HG02642 (cell line): ENCODE data around the gene DIO3.
"Not testable (repeated sequence)": the region's sequence is repeated elsewhere in the genome, so short reads cannot be mapped to it uniquely, and the experiment has no call there.

Experiments
- ATAC-seq: cut with Tn5 transposase; IDR thresholded peaks from one replicate; pipeline ENCODE4 v1.9.1; 2021; ENCODE audit warnings: mild to moderate bottlenecking; ENCODE audit not compliant: unreplicated experiment, poor library complexity

The DIO3 gene

GRCh38 chr14:101540481-101541462 lies 20.5 kb upstream of the DIO3 start:
- ATAC-seq, result no peak

- ATAC-seq, result no peak
Measured at GRCh38 chr14:101542391-101542790, 18.9 kb upstream of the DIO3 start.

DNA sequence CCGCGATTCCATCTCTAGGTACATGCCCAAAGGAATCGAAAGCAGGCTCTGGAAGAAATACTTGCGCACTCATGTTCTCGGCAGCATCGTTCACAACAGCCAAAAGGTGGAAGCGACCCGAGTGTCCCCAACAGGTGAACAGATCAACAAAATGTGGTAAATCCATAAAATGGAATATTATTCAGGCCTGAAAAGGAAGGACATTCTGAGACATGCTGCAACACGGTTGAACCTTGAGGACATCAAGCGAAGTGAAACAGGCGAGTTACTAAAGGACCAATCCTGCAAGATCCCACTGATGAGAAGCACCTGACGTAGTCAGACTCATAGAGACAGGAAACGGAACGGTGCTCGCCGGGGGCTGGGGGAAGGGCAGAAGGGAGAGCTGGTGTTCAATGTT lies 17.5 kb upstream of the DIO3 start:
- no peak for ATAC-seq

DNA sequence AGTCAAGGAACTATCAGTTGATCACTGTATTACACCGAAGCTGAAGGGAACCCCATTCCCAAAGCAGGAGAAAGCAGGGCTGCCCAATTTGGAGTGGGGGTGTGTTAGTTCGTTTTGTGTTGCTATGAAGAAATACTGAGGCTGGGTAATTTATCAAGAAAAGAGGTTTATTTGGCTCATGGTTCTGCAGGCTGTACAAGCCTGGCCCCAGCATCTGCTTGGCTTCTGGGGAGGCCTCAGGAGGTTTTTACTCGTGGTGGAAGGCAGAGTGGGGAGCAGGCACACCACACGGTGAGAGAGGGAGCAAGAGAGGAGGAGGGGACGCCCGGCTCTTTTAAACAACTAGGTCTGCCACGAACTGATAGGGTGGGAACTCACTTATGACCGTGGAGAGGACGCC lies 16.7 kb upstream of the DIO3 start:
- no peak for ATAC-seq

DNA sequence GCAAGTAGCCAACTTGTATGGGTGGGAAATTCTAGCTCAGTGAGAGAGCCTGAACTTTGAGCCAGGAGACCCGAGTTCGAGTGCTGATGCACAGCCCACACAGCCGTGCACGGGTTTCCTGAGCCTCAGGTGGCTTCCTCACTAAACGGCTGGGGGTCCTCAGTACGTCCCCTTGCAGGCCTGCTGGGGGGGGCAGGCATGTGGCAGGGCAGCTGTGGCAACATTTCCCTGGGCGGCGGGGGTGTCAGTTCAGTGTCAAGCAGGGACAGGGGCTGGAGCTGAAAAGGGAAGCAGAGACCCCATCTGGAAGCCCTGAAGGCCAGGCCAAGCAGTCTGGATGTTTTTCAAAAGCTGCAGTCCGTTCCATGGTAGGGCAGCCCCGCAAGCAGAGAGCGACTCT lies 14.6 kb upstream of the DIO3 start:
- ATAC-seq, result no peak

- ATAC-seq, result no peak
Measured at GRCh38 chr14:101547107-101547738, 14.1 kb upstream of the DIO3 start.

DNA sequence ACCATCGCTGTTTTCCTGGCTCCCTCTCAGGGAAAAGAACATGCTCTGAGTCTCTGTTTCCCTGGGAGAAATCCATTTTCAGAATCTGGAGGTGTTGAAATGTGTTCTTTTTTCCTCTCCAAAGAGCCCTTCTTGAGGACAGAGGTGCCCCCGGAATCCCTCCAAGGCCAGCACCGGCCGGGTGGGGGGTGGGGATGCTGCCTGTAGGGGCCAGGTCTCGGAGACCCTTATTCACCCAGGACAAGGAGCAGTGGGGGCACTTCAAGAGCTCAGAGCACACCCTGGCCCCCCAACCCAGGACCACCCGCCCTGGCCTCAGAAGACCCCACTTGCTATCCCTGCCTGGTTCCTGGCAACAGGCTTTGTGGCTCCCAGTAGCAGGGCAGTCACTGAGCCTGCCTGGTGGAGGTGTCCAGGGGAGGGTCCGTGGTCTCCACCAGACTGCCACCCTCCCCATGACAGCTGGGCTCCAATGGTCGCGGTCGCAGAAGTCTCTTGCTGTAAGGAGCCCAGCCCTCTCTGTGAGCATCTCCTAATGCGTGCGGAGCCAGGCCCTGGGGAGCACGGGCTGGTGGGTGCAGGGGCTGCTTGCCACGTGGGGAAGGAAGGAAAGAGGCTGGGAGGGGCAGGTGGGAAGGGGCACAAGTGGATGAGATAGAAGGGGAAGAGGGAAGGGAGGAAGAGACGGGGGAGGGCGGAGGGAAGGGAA lies 13.2 kb upstream of the DIO3 start:
- ATAC-seq, result no peak

DNA sequence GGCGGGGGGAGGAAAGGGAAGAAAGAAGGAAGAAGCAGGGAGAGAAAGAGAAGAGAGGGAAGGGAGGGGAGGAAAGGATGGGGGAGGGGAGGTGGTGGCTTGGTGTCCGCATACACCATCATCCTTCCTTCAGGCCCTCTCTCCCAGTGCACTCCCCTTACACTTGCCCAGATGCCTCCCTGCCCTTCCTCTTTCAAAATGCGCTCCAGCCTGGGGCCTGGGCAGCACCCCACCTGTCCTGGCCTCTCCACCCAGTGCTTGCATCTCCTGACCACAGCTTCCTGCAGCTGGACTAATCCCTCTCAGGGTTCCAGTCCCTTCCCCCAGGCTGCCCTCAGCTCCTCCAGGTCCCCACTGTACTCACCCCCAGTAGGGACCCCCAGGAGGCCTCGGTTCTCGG lies 12.6 kb upstream of the DIO3 start:
- no peak for ATAC-seq

- no peak for ATAC-seq
Measured at GRCh38 chr14:101549154-101549553, 12.1 kb upstream of the DIO3 start.

GRCh38 chr14:101550202-101550912 lies 10.9 kb upstream of the DIO3 start:
- ATAC-seq, result not testable (repeated sequence)

GRCh38 chr14:101551729-101552595 lies 9.3 kb upstream of the DIO3 start:
- ATAC-seq, result no peak

DNA sequence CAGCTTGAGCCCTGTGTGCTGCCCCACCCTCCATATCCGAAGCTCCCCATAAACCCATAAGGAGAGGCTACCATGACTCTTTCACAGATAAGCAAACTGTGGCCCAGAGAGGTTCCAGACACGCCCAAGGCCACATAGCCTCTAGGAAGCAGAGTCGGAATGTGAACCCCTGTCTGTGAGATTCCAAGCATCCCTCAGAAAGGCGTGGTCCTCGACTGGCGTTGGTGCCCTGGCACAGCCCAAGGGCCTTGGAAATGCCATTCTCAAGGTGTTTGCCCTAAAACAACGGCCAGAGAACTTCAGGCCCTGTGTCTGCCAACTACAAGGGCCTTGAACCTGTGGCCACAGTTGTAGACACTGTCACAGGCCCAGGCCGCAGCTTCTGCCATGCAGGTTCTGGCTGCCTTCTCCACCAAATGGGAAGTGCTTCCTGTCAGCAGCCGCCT lies 8.5 kb upstream of the DIO3 start:
- no peak for ATAC-seq

GRCh38 chr14:101553393-101553792 lies 7.9 kb upstream of the DIO3 start:
- no peak for ATAC-seq

DNA sequence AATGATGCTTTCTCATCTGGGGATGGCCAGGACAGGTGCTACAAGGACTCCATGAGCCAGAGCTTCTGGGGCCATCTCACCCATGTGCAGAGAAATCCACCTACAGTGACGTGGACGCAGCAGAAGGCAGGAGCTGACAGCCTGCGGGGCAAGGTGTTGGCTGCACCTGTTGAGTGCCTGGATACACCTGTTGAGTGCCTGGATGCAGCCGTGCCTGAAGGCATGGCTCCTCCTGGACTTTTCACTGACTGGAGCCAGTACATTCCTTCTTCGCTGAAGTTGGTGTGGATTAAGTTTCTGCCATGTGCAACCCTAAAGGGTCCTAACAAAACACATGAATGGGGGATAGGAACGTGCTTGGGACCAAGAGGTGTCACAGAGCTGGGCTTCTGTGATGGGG lies 7.4 kb upstream of the DIO3 start:
- no peak for ATAC-seq

DNA sequence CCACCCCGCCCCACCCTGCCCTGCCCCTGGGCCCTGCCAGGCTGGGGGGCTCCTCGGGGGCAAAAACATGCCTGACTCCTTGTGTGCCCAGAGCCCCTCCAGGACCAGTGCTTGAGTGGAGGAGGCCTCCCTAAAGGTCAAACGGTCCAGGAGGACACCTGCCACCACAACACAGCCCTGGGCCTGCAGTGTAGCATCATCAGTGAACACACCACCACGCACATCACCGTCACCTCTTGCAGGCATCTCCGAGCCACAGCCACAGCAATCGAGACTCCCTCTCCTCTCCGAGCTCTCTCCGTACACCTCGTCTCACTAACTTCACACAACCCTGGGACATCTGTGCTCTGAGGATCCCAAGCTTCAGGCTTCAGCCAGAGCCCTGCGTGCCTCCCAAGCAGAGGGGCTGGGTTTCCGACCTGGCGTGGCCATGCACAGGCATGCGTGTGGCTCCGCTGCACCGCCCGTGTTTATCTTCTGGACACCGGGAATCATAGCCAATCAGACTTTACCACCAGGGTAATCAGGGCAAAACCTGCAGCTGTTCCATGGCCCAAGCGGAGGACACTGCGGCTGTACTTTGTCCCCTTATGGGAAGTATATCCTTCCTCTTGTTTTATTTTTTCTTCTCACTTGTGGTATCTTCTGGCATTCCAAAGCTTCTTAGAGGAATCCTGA lies 6.2 kb upstream of the DIO3 start:
- ATAC-seq, result no peak

DNA sequence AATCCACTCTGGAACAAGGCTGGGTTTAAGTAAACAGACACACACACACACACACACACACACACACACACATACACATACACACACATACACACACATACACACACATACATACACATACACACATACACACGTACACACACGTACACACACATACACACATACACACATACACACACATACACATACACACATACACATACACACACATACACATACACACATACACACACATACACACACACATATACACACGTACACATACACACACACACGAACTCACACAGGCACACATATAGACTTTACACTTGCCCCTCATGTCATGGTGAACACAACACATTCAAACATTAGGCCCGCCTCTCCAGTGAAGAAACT lies 5.6 kb upstream of the DIO3 start:
- not testable (repeated sequence) for ATAC-seq

- ATAC-seq, result no peak
Measured at GRCh38 chr14:101556131-101556530, 5.2 kb upstream of the DIO3 start.

- no peak for ATAC-seq
Measured at GRCh38 chr14:101556566-101557320, 4.6 kb upstream of the DIO3 start.
